Measurements from ENCODE around the gene COMMD10. TPM values are rescaled to one million over a fixed set of nuclear protein-coding genes. Genes with fewer than 3 reads are reported as not detected.

The COMMD10 gene
- total RNA-seq, 1 donor from 2014 or later, result 31.6 TPM

GRCh38 chr5:116154252-116154651, 69.4 kb downstream of the COMMD10 start:
- Mint-ChIP-seq H3K27me3 (no peaks in the 10 kb centered on the region), H3K36me3 (ENCODE audit: insufficient read depth) (peaks cover 5% of the 10 kb centered on the region), H3K27ac (no peak overlapping the region)

GRCh38 chr5:116154931-116155330, 70.1 kb downstream of the COMMD10 start:
- H3K9me3 Mint-ChIP-seq (ENCODE audit: low read depth), result peaks cover 6% of the 10 kb centered on the region
- H3K4me3 Mint-ChIP-seq (ENCODE audit: low read depth), result no peak overlapping the region
- DNase-seq (ENCODE audit: low spot score, unreplicated experiment), result no peak
- H3K4me1 Mint-ChIP-seq (ENCODE audit: low read depth), result peaks cover 11% of the 10 kb centered on the region
- H3K27ac Mint-ChIP-seq, result no peak overlapping the region
- peaks cover 5% of the 10 kb centered on the region for H3K36me3 Mint-ChIP-seq (ENCODE audit: insufficient read depth)
- no peaks in the 10 kb centered on the region for H3K27me3 Mint-ChIP-seq
- TF ChIP-seq CTCF (IDR thresholded peaks at IDR 0.05; ENCODE audit: unreplicated experiment), result no peak

More at GRCh38 chr5:116154252-116154651, 69.4 kb downstream of the COMMD10 start:
- Mint-ChIP-seq H3K4me3 (ENCODE audit: low read depth) (no peak overlapping the region), H3K9me3 (ENCODE audit: low read depth) (peaks cover 6% of the 10 kb centered on the region), H3K4me1 (ENCODE audit: low read depth) (peaks cover 11% of the 10 kb centered on the region)
- no peak for TF ChIP-seq CTCF (IDR thresholded peaks at IDR 0.05; ENCODE audit: unreplicated experiment)
- no peak for DNase-seq (ENCODE audit: low spot score, unreplicated experiment)

- TF ChIP-seq CTCF (IDR thresholded peaks at IDR 0.05; ENCODE audit: unreplicated experiment), result no peak
- Mint-ChIP-seq H3K27ac (no peak overlapping the region), H3K27me3 (no peaks in the 10 kb centered on the region), H3K9me3 (ENCODE audit: low read depth) (no peaks in the 10 kb centered on the region), H3K4me1 (ENCODE audit: low read depth) (peaks cover 11% of the 10 kb centered on the region), H3K4me3 (ENCODE audit: low read depth) (no peak overlapping the region), H3K36me3 (ENCODE audit: insufficient read depth) (no peaks in the 10 kb centered on the region)
- DNase-seq (ENCODE audit: low spot score, unreplicated experiment), result no peak
Observed at GRCh38 chr5:116157902-116158301, 73.1 kb downstream of the COMMD10 start.

GRCh38 chr5:116159006-116159405, 74.2 kb downstream of the COMMD10 start:
- H3K27ac Mint-ChIP-seq, result peak overlapping the region; percentile 4
- H3K4me1 Mint-ChIP-seq (ENCODE audit: low read depth), result peaks cover 6% of the 10 kb centered on the region
- DNase-seq (ENCODE audit: low spot score, unreplicated experiment), result no peak
- no peak for TF ChIP-seq CTCF (IDR thresholded peaks at IDR 0.05; ENCODE audit: unreplicated experiment)
- H3K27me3 Mint-ChIP-seq, result no peaks in the 10 kb centered on the region
- no peaks in the 10 kb centered on the region for H3K9me3 Mint-ChIP-seq (ENCODE audit: low read depth)
- no peak overlapping the region for H3K4me3 Mint-ChIP-seq (ENCODE audit: low read depth)
- no peaks in the 10 kb centered on the region for H3K36me3 Mint-ChIP-seq (ENCODE audit: insufficient read depth)

GRCh38 chr5:116174111-116174510, 89.3 kb downstream of the COMMD10 start:
- H3K9me3 Mint-ChIP-seq (ENCODE audit: low read depth), result peaks cover 21% of the 10 kb centered on the region
- no peak overlapping the region for H3K4me3 Mint-ChIP-seq (ENCODE audit: low read depth)
- no peaks in the 10 kb centered on the region for H3K27me3 Mint-ChIP-seq
- no peaks in the 10 kb centered on the region for H3K4me1 Mint-ChIP-seq (ENCODE audit: low read depth)
- DNase-seq (ENCODE audit: low spot score, unreplicated experiment), result no peak
- no peak for TF ChIP-seq CTCF (IDR thresholded peaks at IDR 0.05; ENCODE audit: unreplicated experiment)
- H3K36me3 Mint-ChIP-seq (ENCODE audit: insufficient read depth), result peaks cover 4% of the 10 kb centered on the region
- H3K27ac Mint-ChIP-seq, result no peak overlapping the region
